Stimulated activated CD8-positive, alpha-beta memory T cell treated with anti-CD3 and anti-CD28 coated beads, Interleukin-12 subunit alpha, Interleukin-12 subunit beta, amount 100 ng/mL, for 24 hours (primary cell): Measurements from ENCODE around the gene PRKACG.

Experiments
- DNase-seq: peaks from one replicate; pipeline ENCODE4 v3.0.0-alpha.2; 2020; ENCODE audit errors: extremely low read depth

The PRKACG gene

GRCh38 chr9:68981789-68982188 is 32.1 kb downstream of the PRKACG start:
- no peak for DNase-seq

GRCh38 chr9:68980341-68980914 is 33.5 kb downstream of the PRKACG start:
- DNase-seq, result no peak

- no peak for DNase-seq
Observed at GRCh38 chr9:68979538-68980314, 34.2 kb downstream of the PRKACG start.

GRCh38 chr9:68978501-68978900 is 35.4 kb downstream of the PRKACG start:
- DNase-seq, result no peak

- no peak for DNase-seq
Observed at GRCh38 chr9:68978066-68978465, 35.8 kb downstream of the PRKACG start.

GRCh38 chr9:68975365-68976043 is 38.4 kb downstream of the PRKACG start:
- no peak for DNase-seq

GRCh38 chr9:68974901-68975300 is 39.0 kb downstream of the PRKACG start:
- no peak for DNase-seq

- no peak for DNase-seq
Observed at GRCh38 chr9:68974431-68974830, 39.5 kb downstream of the PRKACG start.

GRCh38 chr9:68973619-68974018 is 40.3 kb downstream of the PRKACG start:
- no peak for DNase-seq

GRCh38 chr9:68970151-68970550 is 43.8 kb downstream of the PRKACG start:
- DNase-seq, result no peak

- DNase-seq, result no peak
Observed at GRCh38 chr9:68969538-68969937, 44.4 kb downstream of the PRKACG start.

GRCh38 chr9:68967800-68968199 is 46.1 kb downstream of the PRKACG start:
- no peak for DNase-seq

- DNase-seq, result no peak
Observed at GRCh38 chr9:68966496-68966944, 47.4 kb downstream of the PRKACG start.

GRCh38 chr9:68964765-68965164 is 49.1 kb downstream of the PRKACG start:
- DNase-seq, result no peak

GRCh38 chr9:68964102-68964541 is 49.8 kb downstream of the PRKACG start:
- no peak for DNase-seq

GRCh38 chr9:68963416-68963815 is 50.5 kb downstream of the PRKACG start:
- DNase-seq, result no peak
